Astrocyte of the cerebellum (primary cell): ENCODE data around the gene ANKRD33B.
A peak's percentile ranks its signal among the peaks of the same experiment; 100 is the strongest.
"Not testable (repeated sequence)": the region's sequence is repeated elsewhere in the genome, so short reads cannot be mapped to it uniquely, and the experiment has no call there.

Source experiments
- DNase-seq: peaks from one replicate; pipeline ENCODE4 v3.0.0-alpha.2; 2011; ENCODE audit warnings: low read depth
- H3K4me3 ChIP-seq: 2 replicates; pipeline ENCODE4 v1.5.1; 2011; ENCODE audit warnings: mild to moderate bottlenecking, low read depth, low read length, moderate library complexity
- in situ Hi-C: cut with HindIII; loops from 2 replicates; pipeline ENCODE4 v1.10.0; 2017; ENCODE audit warnings: low sequenced_read_pairs
- TF ChIP-seq, protein P1 (sequence below): IDR thresholded peaks from 2 replicates; pipeline ENCODE4 v1.5.1; 2012; ENCODE audit warnings: low read length, low read depth, moderate library complexity, mild to moderate bottlenecking; ENCODE audit errors: missing control alignments

The ANKRD33B gene

DNA sequence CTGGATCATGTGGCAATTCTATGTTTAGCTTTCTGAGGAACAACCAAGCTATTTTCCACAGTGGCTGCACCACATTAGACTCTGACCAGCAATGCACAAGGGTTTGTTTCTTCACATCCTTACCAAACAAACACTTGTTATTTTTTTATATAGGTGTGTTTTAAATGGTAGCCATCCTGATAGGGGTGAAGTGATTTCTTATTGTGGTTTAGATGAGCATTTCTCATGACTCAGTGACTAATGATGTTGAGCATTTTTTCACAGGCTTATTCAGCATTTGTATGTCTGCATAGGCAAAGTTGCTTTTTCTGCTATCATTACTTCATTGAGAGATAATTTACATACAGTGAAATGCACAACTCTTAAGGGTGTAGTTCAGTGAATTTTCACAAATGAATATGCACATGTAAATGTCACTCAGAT is 36.0 kb downstream of the ANKRD33B start:
- DNase-seq = peak; percentile 40

DNA sequence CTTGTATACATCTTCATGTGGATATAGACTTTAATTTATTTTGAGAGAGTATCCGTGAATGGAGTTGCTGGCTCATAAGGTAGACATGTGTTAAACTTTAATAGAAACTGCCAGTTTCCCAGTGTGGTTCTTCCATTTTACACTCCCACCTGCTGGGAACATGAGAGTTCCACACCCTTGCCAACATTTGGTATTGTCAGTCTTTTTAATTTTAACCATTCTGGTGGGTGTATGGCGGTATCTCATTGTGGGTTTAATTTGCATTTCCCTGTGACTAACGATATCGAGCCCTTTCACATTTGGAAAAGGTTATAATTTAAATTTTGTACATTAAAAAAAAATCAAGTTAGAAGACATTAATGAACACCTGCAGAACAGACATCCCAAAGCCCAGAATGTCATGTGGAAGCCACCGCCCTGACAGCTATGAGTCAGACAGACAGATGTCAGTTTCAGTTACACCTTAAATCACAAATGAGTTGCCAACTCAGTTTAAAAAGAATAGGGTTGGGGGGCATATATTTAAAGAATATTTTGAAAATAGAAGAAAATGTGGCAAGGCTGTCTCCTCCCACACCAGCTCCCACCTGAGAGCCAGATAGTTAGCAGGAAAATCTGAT is 36.9 kb downstream of the ANKRD33B start:
- H3K4me3 ChIP-seq = no peak overlapping the region
- TF ChIP-seq, protein P1, sequence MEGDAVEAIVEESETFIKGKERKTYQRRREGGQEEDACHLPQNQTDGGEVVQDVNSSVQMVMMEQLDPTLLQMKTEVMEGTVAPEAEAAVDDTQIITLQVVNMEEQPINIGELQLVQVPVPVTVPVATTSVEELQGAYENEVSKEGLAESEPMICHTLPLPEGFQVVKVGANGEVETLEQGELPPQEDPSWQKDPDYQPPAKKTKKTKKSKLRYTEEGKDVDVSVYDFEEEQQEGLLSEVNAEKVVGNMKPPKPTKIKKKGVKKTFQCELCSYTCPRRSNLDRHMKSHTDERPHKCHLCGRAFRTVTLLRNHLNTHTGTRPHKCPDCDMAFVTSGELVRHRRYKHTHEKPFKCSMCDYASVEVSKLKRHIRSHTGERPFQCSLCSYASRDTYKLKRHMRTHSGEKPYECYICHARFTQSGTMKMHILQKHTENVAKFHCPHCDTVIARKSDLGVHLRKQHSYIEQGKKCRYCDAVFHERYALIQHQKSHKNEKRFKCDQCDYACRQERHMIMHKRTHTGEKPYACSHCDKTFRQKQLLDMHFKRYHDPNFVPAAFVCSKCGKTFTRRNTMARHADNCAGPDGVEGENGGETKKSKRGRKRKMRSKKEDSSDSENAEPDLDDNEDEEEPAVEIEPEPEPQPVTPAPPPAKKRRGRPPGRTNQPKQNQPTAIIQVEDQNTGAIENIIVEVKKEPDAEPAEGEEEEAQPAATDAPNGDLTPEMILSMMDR = no peak
- DNase-seq = no peak
- in situ Hi-C loops = no loop called here

More for the DNA sequence above, 36.0 kb downstream of the ANKRD33B start:
- TF ChIP-seq, protein P1 = no peak
- H3K4me3 ChIP-seq = no peak overlapping the region
- in situ Hi-C loops = no loop called here

DNA sequence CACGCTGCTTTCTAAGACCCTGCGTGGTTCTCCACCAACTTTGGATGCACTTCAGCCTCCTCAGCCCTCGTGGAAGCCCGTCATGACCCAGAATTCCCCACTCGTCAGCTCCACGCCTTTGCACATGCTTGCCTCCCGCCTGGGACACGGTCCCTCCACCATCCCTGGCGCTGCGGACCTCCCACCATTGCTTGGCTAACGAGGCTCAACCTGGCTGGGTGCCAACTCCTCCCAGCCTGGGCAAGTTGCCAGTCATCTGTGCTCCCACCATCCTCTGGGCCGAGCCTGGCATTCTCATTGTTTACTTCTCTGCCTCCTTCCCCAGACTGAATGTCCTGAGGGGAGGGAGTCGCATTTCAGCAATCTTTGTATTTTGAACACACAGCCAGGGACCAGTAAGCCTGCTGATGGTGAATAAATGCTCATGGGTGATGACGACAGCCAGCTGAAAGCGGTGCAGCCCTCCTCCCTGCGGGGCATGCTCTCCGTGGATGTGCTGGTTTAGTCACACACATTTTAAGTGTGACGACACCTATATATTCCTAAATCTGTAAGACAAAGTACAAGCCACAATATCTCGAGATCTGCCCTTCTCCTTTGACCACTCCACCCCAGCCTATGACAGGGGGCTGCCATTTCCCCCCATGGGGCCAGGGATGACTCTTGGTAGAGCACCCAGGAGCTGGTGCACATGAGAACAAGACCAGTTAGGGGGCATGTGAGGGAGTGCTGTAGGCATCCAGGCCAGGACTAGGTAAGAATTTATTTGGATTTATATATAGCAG is 37.6 kb downstream of the ANKRD33B start:
- TF ChIP-seq, protein P1 = no peak
- in situ Hi-C loops = no loop called here
- DNase-seq = peak; percentile 73
- H3K4me3 ChIP-seq = no peak overlapping the region

DNA sequence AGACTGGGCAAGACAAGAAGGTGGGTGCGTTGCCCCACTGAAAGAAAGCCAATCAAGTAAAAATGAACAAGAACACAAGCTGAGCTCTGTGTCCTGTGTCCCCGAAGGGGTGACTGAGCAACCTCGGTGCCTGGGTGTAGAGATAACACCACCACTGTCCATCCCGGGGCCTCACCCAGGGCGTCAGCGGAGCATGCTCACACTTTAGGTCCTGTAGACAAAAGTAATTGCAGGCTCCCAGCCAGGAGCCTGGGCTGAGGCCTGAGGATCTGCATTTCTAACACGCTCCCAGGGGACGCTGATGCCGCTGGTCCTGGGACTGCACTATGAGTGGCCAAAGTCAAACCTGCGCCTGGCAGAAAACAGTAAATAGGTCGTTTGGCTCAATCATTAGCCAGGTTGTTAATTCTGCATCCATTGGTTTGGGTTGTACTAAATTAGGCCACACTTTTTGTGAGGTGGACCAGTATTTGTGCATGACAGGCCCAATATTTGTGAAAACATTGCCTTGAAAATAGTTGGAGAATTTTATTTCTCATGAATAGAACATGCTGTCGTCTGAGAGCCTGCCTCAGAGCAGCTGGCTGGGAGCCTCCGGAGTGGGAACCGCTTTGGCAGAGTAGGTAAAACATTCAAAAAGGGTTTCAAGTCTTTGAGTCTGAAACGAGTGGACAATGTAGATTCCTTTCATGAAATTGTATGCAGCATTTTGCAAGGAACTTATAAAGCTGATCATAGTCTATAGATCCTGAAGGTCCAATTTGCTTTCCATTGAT is 38.3 kb downstream of the ANKRD33B start:
- in situ Hi-C loops = no loop called here
- DNase-seq = no peak
- TF ChIP-seq, protein P1 = no peak
- H3K4me3 ChIP-seq = no peak overlapping the region

DNA sequence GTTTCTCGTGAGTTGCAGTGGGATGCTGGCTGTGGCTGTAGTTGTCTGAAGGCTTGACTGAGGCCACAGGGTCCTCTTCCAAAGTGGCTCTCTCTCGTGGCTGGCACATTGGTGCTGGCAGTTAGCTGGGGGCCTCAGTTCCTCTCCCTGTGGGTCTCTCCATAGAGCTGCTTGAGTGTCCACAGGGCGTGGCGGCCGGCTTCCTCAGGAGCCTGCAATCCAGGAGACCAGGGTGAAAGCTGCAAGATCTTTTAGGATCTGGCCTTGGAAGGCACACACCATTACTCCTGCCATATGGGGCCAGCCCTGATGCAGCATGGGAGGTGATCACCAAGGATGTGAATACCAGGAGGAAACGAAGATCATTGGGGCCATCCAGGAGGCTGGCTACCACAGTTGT is 41.1 kb downstream of the ANKRD33B start:
- TF ChIP-seq, protein P1 = no peak
- DNase-seq = no peak
- in situ Hi-C loops = no loop called here
- H3K4me3 ChIP-seq = no peak overlapping the region

DNA sequence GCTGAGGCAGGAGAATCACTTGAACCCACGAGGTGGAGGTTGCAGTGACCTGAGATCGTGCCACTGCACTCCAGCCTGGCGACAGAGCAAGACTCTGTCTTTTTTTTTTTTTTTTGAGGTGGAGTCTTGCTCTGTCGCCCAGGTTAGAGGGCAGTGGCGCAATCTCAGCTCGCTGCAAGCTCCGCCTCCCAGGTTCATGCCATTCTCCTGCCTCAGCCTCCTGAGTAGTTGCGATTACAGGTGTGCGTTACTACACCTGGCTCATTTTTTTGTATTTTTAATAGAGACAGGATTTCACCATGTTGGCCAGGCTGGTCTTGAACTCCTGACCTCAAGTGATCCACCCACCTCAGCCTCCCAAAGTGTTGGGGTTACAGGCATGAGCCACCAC is 42.8 kb downstream of the ANKRD33B start:
- H3K4me3 ChIP-seq = not testable (repeated sequence)

More for the DNA sequence above, 42.8 kb downstream of the ANKRD33B start:
- in situ Hi-C loops, DNase-seq: not testable (repeated sequence)
